ENCODE data around the gene TMEM233.
"Not testable (repeated sequence)": the region's sequence is repeated elsewhere in the genome, so short reads cannot be mapped to it uniquely, and the experiment has no call there.

GRCh38 chr12:119658166-119658565 lies 64.6 kb downstream of the TMEM233 start:
- not testable (repeated sequence) for TF ChIP-seq EZH2phosphoT487 (IDR thresholded peaks at IDR 0.05; ENCODE audit: insufficient read depth, low read depth); EZH2 (IDR thresholded peaks at IDR 0.05; ENCODE audit: insufficient read depth, poor library complexity, severe bottlenecking)
